Esophagus squamous epithelium (tissue), 4 donors: Measurements from ENCODE around the gene ZNF761.

Experiments
- POLR2A ChIP-seq, 4 donors: fragments of 450-650 bp; IDR thresholded peaks; one replicate each; pipeline ENCODE4 v1.6.1; 2017; ENCODE audit warnings: antibody characterized with exemption in 4 of 4, mild to moderate bottlenecking in 4 of 4, moderate library complexity in 3 of 4
- TF ChIP-seq, protein P1 (sequence below), 6 experiments: fragments of 450-650 bp in 4 of 6; fragments of 200-600 bp in 2 of 6; sonication (generic) in 2 of 6; IDR thresholded peaks; one replicate each; pipeline ENCODE4 v1.5.1; 2016 to 2019; ENCODE audit warnings: antibody characterized with exemption in 6 of 6, mild to moderate bottlenecking in 4 of 6, moderate library complexity in 4 of 6

DNA sequence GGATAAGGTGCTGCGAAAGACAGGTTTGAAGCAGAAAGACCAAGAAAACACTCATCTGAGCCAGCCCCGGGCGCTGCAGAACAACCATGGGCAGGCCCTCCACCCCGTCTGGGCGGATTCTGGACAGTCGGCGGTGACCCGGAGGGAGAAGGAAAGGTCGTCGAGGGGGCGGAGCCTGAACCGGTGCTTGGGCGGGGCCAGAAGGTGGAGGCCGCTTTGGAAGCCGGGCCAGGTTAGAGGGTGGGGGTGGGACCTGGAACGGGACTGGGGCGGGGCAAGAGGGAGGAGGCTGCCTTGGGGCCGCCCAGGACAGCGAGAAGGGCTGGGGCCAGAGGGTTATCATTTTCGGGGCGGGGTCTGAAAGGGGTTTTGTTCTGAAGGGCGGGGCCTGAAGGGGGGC, 41.8 kb upstream of the ZNF761 start:
- TF ChIP-seq, protein P1, sequence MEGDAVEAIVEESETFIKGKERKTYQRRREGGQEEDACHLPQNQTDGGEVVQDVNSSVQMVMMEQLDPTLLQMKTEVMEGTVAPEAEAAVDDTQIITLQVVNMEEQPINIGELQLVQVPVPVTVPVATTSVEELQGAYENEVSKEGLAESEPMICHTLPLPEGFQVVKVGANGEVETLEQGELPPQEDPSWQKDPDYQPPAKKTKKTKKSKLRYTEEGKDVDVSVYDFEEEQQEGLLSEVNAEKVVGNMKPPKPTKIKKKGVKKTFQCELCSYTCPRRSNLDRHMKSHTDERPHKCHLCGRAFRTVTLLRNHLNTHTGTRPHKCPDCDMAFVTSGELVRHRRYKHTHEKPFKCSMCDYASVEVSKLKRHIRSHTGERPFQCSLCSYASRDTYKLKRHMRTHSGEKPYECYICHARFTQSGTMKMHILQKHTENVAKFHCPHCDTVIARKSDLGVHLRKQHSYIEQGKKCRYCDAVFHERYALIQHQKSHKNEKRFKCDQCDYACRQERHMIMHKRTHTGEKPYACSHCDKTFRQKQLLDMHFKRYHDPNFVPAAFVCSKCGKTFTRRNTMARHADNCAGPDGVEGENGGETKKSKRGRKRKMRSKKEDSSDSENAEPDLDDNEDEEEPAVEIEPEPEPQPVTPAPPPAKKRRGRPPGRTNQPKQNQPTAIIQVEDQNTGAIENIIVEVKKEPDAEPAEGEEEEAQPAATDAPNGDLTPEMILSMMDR (IDR thresholded peaks at IDR 0.05), result no peak
- TF ChIP-seq POLR2A (IDR thresholded peaks at IDR 0.05), result no peak
